ENCODE data around the gene PAPLN. TPM values are rescaled to one million over a fixed set of nuclear protein-coding genes. Genes with fewer than 3 reads are reported as not detected.

PAPLN gene
- polyA plus RNA-seq, 1 donor (not counting 4 experiments of a cell fraction or from before 2014, with no cell fraction given) = 8.2 TPM

DNA sequence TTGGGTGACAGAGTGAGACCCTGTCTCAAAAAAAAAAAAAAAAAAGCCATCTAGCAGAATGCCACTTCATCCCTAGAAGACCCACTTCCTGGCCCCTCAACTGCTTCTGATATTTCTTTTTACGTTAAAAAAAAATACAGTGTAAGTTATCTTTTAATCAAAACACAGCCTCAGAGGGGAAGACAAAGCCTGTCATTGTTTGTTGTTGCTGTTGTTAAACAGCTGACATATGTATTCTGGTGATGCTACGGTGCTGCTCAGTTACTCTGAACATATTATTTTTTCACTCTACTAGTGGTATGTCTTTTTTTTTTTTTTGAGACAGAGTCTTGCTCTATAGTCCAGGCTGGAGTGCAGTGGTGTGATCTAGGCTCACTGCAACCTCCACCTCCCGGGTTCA lies 75.4 kb downstream of the PAPLN start:
- dilution Hi-C loops (cut with MboI; ENCODE audit: extremely low pct_ligation_motif_present, low sequenced_read_pairs) = no loop called here
- Histone ChIP-seq H3K9me3 (ENCODE audit: control insufficient read depth, low read depth, low read length) (no peaks in the 10 kb centered on the region), H3K4me1 (ENCODE audit: control insufficient read depth, extremely low read depth, insufficient read depth, low read length) (no peaks in the 10 kb centered on the region), H3K4me3 (ENCODE audit: control insufficient read depth in 2 of 3, extremely low read depth in 1 of 3, insufficient read depth in 2 of 3, low read depth in 1 of 3, low read length in 3 of 3) (no peak overlapping the region), H2AFZ (ENCODE audit: control insufficient read depth, low read length) (no peak overlapping the region), H3K27ac (ENCODE audit: control insufficient read depth, insufficient read depth, low read length) (no peak overlapping the region), H3K9ac (ENCODE audit: control insufficient read depth, extremely low read depth, insufficient read depth, low read length) (no peak overlapping the region), H3K4me2 (ENCODE audit: control insufficient read depth, extremely low read depth, insufficient read depth, low read depth, low read length) (no peak overlapping the region), H3K36me3 (ENCODE audit: control insufficient read depth in 2 of 2, extremely low read depth in 1 of 2, insufficient read depth in 2 of 2, low read length in 2 of 2) (no peaks in the 10 kb centered on the region), H4K20me1 (ENCODE audit: control insufficient read depth, extremely low read depth, insufficient read depth, low read length) (no peaks in the 10 kb centered on the region), H3K79me2 (ENCODE audit: control insufficient read depth, insufficient read depth, low read length) (no peaks in the 10 kb centered on the region), H3K27me3 (ENCODE audit: control insufficient read depth, extremely low read depth, insufficient read depth, low read length) (no peaks in the 10 kb centered on the region), H3K9me1 (ENCODE audit: control insufficient read depth, extremely low read depth, insufficient read depth, low read length) (no peaks in the 10 kb centered on the region)
- no peak for FAIRE-seq
- TF ChIP-seq CTCF (optimal IDR thresholded peaks at IDR 0.05 in 1 of 3, IDR thresholded peaks at IDR 0.05 in 1 of 3, conservative IDR thresholded peaks at IDR 0.05 in 1 of 3; ENCODE audit: extremely low read depth in 1 of 3, insufficient read depth in 2 of 3, low read length in 3 of 3) (no peak), EZH2 (IDR thresholded peaks at IDR 0.05; ENCODE audit: low read length) (no peak)
- no peak for DNase-seq (ENCODE audit: low read depth, low spot score)

- Histone ChIP-seq H3K79me2 (ENCODE audit: control insufficient read depth, insufficient read depth, low read length) (no peaks in the 10 kb centered on the region), H4K20me1 (ENCODE audit: control insufficient read depth, extremely low read depth, insufficient read depth, low read length) (no peaks in the 10 kb centered on the region), H3K27ac (ENCODE audit: control insufficient read depth, insufficient read depth, low read length) (no peak overlapping the region), H3K36me3 (ENCODE audit: control insufficient read depth in 2 of 2, extremely low read depth in 1 of 2, insufficient read depth in 2 of 2, low read length in 2 of 2) (no peaks in the 10 kb centered on the region), H2AFZ (ENCODE audit: control insufficient read depth, low read length) (no peak overlapping the region), H3K9me1 (ENCODE audit: control insufficient read depth, extremely low read depth, insufficient read depth, low read length) (no peaks in the 10 kb centered on the region), H3K9ac (ENCODE audit: control insufficient read depth, extremely low read depth, insufficient read depth, low read length) (no peak overlapping the region), H3K9me3 (ENCODE audit: control insufficient read depth, low read depth, low read length) (no peaks in the 10 kb centered on the region), H3K4me1 (ENCODE audit: control insufficient read depth, extremely low read depth, insufficient read depth, low read length) (no peaks in the 10 kb centered on the region), H3K4me2 (ENCODE audit: control insufficient read depth, extremely low read depth, insufficient read depth, low read depth, low read length) (no peak overlapping the region), H3K4me3 (ENCODE audit: control insufficient read depth in 2 of 3, extremely low read depth in 1 of 3, insufficient read depth in 2 of 3, low read depth in 1 of 3, low read length in 3 of 3) (no peak overlapping the region), H3K27me3 (ENCODE audit: control insufficient read depth, extremely low read depth, insufficient read depth, low read length) (no peaks in the 10 kb centered on the region)
- dilution Hi-C loops (cut with MboI; ENCODE audit: extremely low pct_ligation_motif_present, low sequenced_read_pairs) = no loop called here
- no peak for TF ChIP-seq CTCF (optimal IDR thresholded peaks at IDR 0.05 in 1 of 3, IDR thresholded peaks at IDR 0.05 in 1 of 3, conservative IDR thresholded peaks at IDR 0.05 in 1 of 3; ENCODE audit: extremely low read depth in 1 of 3, insufficient read depth in 2 of 3, low read length in 3 of 3)
- TF ChIP-seq EZH2 (IDR thresholded peaks at IDR 0.05; ENCODE audit: low read length) = no peak
- DNase-seq (ENCODE audit: low read depth, low spot score) = no peak
- no peak for FAIRE-seq
These were observed 75.8 kb downstream of the PAPLN start for GRCh38 chr14:73313151-73313550.
